ENCODE results near the gene GPR151.

Gene GPR151

DNA sequence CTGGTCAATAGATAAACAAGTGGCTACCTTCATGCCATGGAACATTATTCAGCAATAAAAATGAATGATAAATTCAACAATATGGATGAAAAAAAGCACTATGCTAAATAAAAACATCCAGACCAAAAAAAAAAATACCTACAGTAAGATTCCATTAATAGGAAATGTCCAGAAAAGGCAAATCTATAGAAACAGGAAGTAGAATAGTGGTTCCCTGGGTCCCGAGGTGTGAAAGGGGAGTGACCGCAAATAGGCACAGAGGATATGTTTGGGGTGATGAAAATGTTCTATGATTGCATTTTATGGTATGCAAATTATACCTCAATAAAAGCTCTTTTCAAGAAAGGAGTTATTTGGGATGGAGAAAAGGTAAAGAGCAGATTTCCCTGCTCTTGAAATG, 3.6 kb upstream of the GPR151 start:
- DNase-seq (ENCODE audit: low read depth): no peak

DNA sequence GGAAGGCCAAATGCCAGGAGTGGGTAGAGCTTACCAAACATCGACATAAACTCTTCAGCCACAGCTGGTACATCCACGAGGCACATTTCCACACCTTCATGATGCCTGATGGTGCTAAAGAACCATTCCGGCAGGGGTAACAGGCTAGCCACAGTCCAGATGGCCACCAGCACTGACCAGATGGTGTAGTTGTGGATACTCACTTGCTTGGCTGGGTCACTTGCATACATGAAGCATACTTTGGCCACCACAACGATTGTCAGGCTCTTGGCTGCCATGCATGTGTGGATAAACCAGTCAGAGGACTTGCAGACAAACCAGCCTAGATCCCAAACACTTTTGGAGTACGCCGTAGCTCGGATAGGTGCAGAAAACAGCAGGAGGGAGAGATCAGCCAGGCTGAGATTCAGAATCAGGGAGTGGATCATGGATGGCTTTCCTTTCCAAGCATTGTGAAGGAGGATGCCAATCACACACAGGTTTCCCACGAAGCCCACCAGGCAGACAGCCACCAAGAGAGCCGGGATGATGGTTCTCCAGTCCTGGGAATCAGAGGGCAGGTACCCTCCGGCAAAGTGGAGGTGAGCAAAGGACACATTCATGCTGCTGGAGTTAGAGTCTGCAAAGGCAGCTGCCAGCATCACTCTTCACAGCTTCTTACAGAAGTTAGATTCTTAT, 378 bp downstream of the GPR151 start:
- no peak for DNase-seq (ENCODE audit: low read depth)

DNA sequence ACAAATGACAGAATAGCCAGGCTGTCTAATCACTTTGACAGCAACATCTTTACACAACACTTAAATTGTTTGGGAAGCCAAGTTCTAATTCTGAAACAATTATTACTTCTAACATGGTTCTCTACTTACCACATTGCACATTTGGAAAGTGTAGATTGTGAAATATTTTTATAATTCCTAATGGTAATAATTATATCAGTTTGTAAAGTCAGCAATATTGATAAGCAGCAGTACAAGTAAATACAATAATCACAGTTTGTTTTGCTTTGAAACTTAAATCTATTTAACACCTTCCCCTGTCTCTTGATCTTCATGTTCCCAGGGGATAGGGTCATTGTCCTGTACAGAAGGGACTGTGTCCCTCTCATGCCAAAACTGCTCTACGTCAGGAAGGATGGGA, 1.4 kb downstream of the GPR151 start:
- DNase-seq (ENCODE audit: low read depth): no peak

DNA sequence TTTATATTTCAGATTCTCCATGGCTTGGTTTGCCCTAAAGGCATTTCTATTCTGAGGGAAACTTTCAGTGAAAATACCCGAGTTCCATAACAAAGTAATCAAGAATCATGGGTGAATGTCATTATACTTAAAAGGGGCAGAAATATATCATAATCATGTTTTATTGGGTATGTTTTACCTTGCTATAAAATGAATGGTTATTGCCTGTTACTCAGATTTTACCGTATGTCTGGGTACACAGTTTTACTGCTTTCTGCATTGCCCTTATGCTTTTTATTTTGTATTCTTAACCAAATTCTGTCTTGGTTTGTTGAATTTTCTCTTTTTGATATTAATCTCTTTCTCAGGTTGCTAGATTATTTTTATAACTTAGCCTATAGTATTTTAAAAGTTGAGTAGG, 2.5 kb downstream of the GPR151 start:
- no peak for DNase-seq (ENCODE audit: low read depth)

DNA sequence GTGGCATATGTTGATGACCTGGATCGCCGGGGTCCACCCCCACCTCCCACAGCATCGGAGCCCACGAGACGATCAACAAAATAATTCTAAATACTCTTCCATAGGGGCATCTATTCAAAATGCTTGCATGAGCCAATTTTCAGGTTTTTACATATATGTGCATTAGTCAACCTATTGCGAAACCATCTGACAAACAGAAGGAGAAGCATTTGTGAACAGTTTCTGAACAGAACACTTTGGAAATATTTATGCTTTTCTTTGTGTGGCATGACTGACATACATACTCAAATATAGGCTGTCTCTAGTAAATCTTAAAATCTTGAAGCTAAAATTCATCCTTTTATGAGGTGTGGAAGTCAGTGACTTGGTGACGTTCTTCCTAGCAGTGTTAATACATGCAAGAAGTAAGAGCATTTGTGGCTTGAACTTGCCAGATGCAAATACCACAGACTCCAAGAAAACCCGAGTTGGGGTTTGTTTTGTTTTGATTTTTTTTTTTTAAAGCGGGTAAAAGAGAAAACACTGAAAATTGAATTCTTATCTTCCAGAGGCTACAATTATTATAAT, 5.3 kb downstream of the GPR151 start:
- DNase-seq (ENCODE audit: low read depth): no peak

DNA sequence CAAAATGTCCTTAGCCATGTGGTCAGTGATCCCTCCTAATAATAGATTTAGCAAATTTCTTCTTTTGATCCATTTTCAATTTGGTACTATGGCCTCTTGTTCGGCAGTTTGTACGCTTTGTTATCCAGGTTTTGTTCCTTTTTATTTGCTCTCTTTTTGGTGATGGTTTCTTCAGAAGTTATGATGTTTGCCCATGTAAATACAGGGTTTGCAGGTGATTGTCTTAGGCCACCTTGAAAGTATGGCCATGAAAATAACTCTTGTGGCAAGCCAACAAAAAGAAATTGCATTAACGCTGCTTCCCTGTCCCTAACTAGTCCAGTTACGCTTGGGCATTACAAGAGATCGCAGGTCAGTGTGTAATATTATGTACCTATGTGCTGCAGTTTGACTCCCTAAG, 8.6 kb downstream of the GPR151 start:
- DNase-seq (ENCODE audit: low read depth): no peak

DNA sequence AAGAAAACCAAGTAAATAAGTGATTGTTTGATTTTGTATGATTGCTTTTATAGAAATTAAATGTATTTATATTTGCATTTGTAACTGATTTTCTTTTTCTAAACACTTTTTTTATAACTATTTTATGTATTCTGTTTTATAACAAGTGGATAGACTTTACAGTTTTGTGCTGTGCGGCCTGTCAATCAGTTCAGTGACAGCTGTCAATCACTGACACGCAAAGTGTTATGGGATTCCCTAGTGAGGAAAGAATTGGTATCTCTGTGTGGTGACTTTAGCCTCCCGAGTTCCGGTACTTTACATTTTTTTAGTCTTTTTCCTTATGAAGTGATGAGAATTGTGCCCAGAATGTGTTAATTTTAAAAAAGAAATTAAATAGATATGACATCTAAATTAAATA, 16.3 kb downstream of the GPR151 start:
- no peak for DNase-seq (ENCODE audit: low read depth)

DNA sequence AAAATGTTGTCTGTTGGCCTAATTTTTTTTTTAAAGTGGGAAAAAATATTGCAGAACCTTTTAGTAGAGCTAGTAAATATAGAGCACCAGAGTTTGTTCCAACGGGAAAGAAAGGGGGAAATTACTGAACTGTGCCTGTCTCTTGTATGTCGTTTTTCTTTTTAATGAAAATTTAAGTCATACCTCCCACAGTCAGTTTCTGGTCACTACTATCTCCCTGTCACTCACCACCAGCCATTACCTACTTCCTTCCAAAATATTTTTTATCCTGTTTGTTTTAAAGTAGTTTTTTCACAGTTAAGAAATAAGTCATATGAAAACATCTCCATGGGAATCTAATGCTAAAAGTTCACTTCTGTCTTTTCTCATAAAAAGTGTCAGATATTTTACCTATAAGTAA, 21.3 kb downstream of the GPR151 start:
- DNase-seq (ENCODE audit: low read depth): no peak

DNA sequence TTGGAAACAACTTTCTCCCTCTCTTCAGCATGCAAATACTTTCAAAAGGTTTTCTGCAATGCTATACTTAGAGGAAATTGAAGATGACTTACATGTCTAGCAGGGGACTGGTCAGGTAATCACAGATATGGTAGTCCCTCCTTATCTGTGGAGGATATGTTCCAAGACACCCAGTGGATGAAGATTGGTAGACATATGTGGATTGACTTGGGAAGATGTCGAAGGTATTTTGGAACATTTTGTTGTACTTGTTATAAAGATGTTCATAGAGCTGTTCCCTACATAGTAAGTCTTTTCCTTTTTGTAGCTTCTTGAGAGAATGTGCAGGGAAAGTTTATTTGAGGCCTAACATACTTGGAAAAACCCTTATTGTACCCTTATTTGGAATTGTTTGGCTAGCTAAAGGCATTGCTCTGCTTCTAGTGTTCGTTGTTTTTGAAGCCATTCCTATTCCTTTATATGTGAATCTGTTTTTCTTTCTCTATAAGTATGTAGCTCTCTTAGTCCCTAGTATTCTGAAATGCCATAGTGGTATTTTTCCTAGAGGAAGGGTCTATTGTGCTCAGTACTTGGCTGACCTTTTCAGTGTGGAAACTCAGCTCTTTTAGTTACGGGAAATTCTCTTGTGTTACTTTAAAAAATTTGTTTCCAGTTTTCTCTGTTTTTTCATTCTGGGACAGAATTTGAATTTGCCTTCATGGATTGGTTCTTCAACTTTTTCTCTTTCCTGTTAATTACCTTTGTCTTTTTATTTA, 25.7 kb downstream of the GPR151 start:
- DNase-seq (ENCODE audit: low read depth): no peak

DNA sequence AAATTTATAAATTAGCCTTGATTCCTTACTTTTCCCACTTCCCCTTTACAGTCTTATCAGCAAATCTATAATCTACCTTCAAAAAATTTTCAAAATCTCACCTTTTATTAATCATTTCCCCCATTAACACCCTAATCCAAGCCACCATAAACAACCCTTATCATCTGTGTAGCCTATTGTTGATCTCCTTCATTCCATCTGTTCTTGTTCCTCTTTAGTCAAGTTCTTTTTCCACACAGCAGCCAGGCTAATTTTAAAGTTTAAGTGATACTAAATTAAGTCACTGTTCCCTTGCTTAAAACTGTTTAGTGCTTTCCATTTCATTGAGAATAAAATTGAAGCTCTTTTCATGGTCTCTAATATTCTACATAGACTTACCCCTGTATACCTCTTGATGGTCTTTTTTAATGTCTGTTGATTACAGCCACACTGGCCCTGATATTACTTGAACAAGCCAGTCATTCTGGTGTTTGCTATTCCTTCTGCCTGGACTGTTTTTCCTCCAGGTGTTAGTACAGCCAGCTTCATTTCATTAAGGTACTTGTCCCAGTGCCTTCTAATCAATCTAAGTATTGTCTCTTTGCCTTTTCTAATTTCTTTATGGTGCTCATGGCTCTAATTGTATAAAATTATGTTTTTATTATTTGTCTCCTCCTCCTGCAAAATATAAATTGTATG, 31.1 kb downstream of the GPR151 start:
- no peak for DNase-seq (ENCODE audit: low read depth)

DNA sequence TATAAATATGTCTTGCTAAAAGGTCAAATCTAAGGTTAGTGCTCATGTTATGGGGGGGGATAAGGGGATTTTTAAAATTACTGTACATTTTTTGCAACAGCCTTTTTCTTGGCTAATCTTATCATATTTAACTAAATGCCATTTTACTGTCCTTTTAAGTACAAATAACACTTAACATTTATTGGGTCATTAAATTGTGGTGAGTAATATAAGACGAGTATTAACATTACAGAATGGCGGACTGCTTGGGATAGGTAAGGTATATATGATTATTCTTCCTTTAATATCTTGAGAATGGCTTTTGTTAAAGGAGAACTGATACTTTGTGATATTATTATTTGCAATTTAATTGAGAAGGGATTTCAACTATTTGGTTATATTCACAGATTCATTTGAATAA, 33.2 kb downstream of the GPR151 start:
- no peak for DNase-seq (ENCODE audit: low read depth)

DNA sequence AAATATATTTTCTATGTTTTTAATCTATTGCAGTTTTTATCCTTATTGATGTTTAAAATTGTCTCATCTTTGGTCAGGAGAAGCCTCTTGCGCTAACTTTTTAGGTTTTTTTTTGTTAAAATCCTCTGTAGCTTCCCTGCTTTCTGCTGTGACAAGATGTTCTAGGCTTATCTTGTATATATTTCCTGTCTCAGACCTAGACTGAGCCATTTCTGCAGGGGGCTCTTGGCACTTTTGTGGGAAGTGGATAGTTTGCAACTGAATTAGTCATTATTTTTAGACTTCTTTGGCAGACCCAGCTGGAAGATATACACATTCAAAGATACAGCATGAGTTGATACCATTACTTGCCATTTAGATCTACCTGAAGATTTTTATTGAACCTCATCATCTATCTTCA, 40.1 kb downstream of the GPR151 start:
- DNase-seq (ENCODE audit: low read depth): no peak

DNA sequence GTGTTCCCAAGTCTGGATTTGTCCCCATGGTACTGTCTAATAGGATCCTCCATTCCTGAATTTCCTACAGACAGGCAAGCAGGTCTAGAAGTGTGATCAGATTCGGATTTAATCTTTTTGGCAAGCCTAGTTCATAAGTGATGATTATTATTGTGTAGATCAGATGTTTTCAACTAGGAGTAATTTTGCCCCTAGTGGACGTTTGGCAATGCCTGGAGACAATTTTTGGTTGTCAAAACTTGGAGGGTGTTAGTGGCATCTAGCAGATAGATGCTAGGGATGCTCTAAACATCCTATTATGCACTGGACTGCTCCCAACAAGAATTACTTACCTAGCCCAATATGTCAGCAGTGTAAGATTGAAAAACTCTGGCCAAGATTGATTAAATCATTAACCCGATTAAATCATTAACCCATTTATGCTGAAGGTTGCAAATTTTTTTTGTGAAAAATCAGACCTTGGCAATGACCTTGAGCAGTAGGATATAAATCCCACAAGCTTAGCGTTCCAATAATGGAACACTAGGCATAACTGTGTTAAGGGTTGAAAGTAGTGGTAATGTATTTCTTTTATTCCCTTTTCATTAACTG, 40.7 kb downstream of the GPR151 start:
- no peak for DNase-seq (ENCODE audit: low read depth)

DNA sequence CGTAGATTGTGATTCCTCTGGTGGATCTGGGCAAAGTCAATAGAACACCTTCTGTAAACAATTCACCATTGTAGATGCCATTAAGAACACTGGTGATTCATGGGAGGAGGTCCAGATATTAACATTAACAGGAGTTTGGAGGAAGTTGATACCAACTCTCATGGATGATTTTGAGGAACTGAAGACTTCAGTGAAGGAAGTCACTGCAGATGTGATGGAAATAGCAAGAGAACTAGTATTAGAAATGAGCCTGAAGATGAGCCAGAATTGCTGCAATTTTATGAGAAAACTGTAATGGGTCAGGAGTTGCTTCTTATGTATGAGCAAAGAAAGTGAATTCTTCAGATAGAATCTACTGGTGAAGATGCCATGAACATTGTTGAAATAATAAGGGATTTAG, 41.9 kb downstream of the GPR151 start:
- no peak for DNase-seq (ENCODE audit: low read depth)

DNA sequence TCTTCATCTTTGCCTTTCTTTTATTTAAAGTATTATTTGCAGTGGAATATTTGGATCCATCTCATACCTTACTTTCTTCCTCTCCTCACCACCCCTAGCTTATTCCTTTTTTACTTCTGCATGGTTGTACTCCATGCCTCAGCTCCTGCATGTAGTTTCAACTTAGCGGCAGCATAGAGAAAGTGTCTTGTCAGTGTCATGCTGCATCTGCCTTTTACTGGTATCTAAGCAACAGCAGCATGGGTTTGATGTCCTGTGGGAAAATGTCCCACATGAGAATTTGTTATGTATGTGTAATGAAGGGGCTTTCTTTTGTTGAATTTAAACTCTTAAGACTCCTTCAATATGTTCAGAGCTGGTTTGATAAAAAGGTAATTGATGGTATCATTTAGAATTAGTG, 48.2 kb downstream of the GPR151 start:
- DNase-seq (ENCODE audit: low read depth): no peak

DNA sequence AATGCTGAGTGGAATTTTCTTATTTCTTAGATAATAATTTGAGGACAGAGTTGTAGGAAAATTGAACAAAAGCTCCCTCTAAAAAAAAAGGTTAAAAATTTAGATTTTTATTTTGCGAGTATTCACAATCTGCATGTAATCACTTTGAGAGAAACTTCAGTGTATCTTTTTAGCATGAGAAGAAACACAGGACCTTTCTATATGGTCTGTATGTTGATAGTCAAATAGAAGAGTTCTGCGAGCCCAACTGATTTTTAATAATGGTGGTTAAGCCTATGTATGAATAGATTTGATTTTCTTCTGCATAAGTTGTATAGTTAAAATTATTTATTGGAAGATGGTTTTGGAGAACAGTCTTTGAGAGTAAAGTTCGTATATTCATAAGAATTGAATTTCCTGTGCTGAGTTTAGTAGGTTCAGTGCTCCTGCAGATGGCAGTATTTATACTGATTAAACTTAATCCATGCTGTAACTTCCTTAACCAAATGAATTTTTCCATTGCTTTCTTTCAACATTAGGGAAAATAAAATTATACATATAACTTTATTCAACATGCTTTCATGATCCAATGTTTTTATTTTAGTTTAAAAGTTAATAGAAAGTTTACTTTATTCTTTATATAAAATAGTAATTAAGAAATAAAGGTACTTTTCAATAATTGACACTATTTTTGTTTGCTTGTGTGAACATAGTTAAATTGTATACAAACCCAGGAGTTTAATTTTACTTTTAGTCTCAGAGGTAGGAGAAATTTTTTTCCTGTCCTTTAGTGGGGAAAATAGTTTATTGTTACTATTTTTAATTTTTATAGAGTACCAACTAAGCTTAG, 49.3 kb downstream of the GPR151 start:
- no peak for DNase-seq (ENCODE audit: low read depth)

DNA sequence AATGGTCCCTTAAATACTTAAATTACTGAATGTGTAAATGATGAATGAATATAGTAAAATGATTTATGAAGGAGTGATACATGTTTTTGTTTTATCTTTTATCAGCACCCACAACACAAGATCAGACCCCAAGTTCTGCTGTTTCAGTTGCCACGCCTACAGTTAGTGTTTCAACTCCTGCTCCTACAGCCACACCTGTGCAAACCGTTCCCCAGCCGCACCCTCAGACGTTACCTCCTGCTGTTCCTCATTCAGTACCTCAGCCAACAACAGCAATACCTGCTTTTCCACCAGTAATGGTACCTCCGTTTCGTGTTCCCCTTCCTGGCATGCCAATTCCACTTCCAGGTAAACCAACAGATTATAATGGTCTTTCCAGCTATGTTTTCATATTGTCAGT, 52.5 kb downstream of the GPR151 start:
- DNase-seq (ENCODE audit: low read depth): no peak

All from stimulated activated CD8-positive, alpha-beta memory T cell treated with anti-CD3 and anti-CD28 coated beads, Interleukin-7, amount 100 ng/mL, for 24 hours (primary cell).